HG03108 (cell line): ENCODE data around the gene NDRG4.

Experiments
- ATAC-seq: cut with Tn5 transposase; IDR thresholded peaks from one replicate; pipeline ENCODE4 v1.9.1; 2021; ENCODE audit warnings: moderate library complexity; ENCODE audit not compliant: unreplicated experiment

Gene NDRG4

DNA sequence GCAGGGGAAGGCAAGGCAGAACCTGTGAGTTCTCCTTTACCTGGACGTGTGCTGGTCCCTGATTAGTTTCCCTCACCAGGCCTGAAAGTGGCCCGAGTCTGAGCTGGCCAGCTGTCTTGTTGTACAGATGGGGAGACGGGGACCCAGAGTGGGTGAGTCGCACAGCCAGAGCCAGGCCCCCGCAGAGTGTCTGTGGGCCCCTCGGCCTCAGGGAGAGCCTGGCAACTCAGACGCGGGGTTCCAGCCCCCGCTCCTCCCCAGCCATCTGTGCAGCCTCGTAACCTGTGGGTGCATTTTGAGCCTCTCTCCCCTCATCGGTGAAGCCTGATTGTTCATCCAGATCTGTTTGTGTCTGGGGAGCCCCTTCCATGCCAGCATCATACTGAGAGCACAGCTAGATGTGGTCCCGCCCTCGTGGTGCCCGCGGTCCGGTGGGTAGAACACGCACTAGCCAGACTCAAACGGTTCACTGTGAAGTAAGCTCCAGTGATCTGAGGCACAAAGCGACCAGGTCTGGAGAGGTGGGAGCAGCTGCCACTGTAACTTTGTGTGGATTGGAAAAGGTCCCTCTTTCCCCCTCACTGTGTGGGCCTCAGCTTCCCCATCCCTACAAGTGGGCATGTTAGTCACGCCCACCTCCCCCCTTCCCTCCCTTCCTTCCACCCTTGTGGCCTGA lies 6.0 kb upstream of the NDRG4 start:
- no peak for ATAC-seq

DNA sequence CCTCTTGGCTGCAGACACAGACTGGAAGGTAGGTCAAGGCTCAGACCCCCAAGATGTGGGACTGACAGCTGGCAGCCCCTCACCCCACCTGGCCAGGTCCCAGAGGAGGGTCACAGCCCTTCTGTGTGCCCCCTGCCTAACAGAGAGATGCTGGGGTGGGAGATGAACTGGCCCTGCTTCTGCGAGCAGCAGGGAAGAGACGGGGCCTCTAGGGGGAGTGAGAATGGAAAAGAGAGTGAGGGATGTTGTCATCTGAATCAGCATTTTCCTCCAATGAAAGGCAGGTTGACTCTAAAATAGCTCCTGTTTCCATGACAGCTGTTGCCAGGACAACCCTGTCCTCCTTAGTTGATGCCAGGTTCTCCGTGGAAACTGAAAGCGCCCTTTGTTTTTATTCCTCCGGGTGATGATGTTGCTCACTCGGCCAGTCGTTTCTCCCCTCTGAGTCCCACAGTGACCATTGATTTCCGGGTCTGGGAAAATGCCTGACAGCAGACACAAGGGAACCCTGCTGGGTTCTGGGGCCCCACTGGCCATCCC lies 4.9 kb upstream of the NDRG4 start:
- peak; percentile 53 for ATAC-seq

- no peak for ATAC-seq
Observed at GRCh38 chr16:58495521-58496331, 4.2 kb upstream of the NDRG4 start.

DNA sequence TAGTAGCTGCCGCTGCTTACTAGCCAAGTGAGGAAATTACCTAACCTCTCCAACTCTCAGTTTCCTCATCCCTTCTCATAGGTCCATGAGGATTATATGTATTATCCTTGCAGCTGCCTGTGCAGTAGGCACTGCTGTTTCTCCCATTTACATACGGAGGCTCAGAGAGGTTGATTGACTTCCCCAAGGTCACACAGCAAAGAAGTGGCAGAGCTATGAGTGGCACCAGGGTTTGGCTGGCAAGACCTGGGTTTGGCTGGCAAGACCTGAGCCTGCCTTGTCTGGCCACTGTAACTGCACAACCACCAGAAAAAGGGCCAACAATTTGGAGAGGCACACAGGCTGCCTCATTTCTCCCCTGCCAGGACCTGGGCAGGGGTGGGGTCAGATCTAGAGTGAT lies 2.5 kb upstream of the NDRG4 start:
- ATAC-seq: no peak

DNA sequence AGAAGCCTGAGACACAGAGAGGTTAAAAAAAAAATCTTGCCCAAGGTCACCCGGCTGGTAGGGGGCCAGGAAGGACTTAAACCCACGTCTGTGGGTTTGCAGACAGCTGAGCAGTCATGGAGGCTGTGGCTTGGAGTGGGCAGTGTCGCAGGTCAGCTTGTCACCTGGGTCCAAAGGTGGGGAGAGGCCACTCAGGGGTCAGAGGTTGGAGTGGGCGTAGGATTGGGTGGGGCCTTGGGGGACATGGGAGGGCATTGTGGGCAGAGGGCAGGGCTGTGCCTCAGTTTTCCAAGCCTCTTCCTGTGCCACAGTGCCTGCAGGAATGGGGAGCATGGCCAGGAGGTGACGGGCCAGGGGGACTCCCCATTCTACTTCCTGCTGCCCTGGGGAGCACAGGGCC lies 2.0 kb upstream of the NDRG4 start:
- ATAC-seq: no peak

- ATAC-seq: no peak
Observed at GRCh38 chr16:58498341-58499091, 1.4 kb upstream of the NDRG4 start.

GRCh38 chr16:58499092-58499511 lies 841 bp upstream of the NDRG4 start:
- no peak for ATAC-seq

- ATAC-seq: no peak
Observed at GRCh38 chr16:58500430-58501241, 693 bp downstream of the NDRG4 start.

DNA sequence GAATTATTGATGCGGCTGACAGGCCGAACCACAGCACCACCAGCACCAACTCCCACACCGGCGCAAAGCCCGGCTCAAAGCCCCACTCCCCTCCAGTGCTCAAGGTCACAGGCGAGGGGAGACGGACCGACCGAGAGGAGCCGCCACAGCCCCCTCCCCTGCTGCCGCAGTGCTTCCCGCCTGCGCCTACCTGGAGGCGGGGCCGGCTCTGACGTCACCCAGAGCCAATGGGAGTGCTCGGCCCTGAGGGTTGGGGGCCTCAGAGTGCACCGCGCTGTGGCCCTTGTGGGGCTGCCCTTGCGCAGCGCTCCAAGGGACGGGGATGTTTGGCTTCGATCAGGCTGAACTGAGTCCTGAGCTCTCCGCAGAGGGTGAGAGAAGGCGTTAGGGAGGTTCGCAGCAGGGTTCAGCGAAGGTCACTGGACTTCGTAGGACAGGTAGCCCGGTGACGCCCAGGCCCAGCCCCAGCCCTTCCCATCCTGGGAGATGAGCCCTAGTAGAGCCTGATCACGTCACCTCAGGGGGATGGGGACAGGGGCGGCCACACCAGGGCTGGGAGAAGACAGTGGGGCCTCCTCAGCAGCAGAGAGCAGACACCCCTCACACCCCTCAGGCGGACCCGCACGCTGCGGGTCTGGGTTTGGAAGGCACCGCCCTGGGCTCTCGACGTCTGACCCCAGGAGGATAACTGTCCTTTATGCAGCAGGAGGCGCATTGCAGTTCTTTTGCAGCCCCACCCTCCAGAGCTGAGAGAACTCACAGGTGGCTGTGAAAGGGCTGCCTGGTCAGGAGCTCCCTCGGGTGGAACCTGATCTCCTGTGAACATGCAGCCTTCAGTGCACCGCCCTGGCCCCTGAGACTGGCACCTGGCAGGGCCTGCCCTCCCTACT lies 1.5 kb downstream of the NDRG4 start:
- ATAC-seq: no peak

DNA sequence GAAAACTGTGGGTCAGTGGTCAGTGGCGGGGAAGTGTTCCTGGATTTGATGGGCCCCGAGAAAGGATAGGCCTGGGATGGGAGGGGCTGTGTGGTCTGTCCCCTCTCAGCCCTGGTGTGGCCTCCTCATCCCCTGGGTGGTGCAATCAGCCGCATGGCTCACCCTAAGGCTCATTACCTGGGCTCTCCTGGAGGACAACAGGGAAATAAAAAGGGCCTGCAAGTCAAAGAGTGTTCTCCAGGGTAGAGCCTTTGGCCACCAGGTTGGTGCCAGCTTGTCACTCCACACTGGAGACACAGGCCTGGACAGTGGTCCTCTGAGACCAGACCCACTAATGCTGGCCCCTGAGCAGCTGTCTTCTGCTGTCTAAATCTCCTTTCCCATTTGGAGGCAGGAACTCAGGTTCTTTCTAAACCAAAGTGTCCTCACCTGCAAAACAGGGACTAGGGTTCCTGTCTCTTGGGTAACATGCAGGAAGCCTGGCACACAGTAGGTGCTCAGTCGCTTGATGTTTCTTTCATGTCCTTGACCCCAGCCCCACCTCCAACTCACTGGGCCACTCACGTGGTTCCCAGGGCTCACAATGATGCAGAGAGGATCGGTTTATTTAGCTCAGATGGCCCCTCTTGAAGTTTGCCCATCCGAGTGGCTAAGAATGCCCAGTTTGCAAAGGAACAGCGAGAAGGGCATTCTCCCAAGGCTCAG lies 2.4 kb downstream of the NDRG4 start:
- no peak for ATAC-seq

DNA sequence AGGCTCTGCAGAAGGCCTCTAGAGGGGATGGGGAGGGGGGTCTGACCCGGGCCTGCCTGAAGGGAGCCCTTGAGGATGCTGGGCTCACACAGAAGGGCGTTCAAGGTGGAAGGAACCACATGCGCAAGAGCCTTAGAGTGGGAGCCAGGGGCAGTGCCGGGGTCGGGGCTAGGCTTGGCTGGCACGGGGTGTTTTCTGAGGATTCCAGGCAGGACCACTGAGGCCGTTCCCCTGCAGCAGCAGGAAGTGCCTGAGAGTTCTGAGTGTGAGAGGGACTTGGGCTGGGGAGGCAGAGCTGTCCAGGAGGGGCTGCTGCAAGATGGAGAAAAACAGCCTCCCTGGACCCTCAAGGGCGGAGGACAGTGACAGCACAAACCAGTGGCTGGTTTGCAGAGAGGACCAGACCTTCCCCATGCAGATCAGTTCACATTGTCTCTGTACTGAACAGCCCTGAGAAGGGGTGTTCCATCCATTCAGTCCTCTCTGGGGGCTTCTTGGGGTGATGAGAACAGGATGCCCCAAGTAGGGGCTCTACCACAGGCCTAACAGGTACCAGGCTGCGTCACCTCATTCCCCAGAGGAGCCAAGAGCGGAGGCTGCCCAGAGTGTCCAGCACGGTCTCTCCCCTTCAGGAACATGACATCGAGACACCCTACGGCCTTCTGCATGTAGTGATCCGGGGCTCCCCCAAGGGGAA lies 3.4 kb downstream of the NDRG4 start:
- no peak for ATAC-seq

- ATAC-seq: no peak
Observed at GRCh38 chr16:58503863-58504688, 4.1 kb downstream of the NDRG4 start.

- ATAC-seq: no peak
Observed at GRCh38 chr16:58506241-58507194, 6.6 kb downstream of the NDRG4 start.

- no peak for ATAC-seq
Observed at GRCh38 chr16:58507195-58507962, 7.4 kb downstream of the NDRG4 start.

GRCh38 chr16:58507963-58508670 lies 8.2 kb downstream of the NDRG4 start:
- no peak for ATAC-seq
